GM18907 (cell line): ENCODE measurements around the gene ARSJ.

Experiments
- ATAC-seq: cut with Tn5 transposase; IDR thresholded peaks from one replicate; pipeline ENCODE4 v1.9.1; 2021; ENCODE audit warnings: mild to moderate bottlenecking, moderate library complexity; ENCODE audit not compliant: unreplicated experiment

Gene ARSJ

DNA sequence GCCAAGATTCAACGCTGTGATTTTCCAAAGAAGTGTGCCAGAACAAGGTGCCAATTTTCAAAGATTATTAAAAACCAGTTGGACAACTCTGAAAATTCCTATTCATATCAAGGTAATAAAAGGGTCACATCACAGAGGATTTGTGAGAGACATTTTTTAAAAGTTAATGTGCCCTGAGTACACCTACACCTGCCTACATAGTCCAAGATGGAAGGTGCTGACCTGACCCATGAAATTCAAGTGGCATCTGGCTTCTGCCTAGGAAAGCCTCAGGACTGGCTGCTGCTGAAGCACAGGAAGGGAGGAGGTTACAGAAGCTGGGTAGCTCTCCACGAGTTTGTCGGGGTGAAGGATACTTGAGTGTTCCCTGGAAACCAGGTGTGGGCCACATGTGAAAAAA, 11.4 kb upstream of the ARSJ start:
- no peak for ATAC-seq

GRCh38 chr4:113987382-113987941, 8.0 kb upstream of the ARSJ start:
- ATAC-seq: no peak

DNA sequence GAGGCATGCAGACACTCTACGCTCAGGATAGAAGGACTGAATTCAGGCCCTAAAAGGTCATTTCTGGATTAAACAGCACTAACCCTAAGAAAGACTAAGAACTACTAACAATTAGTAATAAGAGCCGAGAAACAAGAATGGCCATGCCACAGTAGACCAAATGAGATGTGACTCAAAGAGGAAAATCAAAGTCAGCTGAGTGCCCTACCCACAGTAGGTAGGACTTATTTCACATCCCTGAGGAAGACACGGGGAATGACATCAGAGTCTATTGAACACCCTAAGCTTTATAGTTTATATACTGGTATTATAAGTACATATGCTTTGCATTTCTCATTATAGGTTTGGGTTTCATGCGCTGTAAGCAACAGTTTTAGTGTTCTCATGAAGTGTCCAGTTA, 2.7 kb upstream of the ARSJ start:
- no peak for ATAC-seq

DNA sequence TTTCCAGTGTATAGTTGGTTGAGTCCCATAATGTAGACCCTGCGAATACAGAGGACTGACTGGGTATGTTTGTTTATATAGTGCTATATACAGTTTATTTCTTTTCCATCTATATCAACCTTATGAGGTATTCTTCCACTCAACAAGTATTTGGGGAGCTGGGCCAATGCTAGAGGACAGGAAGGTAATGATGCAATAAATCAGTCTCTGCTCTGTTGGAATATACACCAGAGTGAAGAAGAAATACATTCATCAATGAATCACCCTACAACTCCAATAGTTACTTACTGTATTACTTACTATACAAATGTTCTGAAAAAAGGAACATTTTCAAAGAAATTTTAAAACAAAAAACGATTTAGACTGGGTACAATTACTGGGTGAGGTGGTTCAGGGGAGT, 2.1 kb upstream of the ARSJ start:
- ATAC-seq: no peak

- ATAC-seq: no peak
These were observed 613 bp upstream of the ARSJ start for GRCh38 chr4:113979905-113980615.

DNA sequence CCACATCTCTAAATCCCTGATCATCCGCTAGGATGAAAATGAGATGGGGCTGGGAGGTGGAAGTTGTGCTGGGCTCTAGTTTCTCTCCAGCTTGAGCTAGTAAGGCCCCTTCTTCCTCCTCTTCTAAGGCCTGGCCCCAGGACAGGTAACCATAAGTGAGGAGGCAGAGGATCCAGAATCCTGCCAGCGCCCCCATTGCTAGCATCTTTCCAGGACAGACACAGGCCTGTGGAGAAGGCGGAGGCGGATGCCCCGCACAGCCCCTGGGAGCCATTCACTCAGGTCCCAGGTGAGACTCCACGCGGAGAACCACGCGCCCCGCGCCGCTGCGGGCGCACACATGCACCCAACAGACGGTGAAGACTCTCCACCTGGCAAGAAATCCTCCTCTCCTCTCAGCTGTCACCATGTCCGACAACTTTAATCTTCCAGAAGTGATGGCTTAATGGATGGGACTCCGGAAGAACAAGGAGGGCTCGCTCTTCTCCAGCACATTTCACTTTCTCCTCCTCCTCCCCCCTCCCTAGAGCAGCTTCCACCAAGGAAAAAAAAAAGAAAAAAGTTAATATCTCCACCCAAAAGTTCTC, 793 bp downstream of the ARSJ start:
- no peak for ATAC-seq

DNA sequence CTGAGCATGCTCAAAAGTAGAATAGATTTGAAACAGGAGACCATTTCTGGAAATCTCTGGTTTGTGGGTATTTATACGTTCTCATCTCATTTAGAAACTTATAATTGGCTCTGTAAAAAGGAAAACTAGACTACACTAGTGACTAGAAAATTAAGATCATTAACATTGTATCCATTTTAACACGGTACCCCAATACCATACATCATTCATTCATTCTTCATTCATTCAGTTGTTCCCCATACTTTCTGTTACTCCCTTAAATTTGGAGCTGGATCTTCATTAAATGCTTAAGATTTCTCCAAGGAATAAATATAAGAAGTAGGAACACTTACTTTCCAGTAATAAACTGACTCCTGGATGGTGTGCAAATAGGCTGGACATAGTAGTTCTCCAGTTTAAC, 1.3 kb downstream of the ARSJ start:
- no peak for ATAC-seq

- ATAC-seq: no peak
These were observed 2.0 kb downstream of the ARSJ start for GRCh38 chr4:113977526-113977855.

DNA sequence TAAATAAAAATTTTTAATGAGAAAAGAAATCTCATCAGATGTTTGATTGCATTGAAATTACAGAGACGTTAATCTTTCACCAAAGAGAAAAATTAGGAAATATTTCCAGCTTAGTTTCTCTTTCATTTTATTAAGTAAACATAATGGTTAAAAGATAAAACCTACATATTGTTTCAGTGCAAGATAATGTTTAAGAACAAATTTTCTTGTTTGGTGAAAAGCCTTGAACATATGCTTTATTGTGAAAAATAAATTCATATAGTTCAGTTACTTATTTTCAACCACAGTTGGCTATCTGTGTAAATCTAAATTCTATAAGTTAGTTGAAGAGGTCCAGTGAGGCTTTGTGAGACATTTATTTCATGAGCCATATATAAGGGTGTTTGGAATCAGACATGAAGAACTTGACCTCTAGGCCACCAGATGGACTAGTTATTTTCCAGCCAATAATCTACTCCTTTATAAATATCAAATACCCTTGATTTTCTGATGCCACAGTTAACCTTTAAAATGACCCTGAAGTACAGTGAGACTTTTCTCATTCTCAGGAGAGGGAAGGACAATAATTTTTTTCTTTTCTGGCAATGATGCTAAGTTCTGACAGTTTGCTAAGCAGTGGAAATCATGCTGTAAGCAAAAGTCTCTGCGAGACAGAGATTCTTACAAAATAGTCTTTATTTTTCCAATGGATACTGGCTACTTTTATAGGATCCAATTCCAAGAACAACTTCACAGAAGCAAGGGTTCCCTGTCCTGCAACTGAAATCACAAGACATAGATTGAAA, 2.5 kb downstream of the ARSJ start:
- ATAC-seq: no peak

DNA sequence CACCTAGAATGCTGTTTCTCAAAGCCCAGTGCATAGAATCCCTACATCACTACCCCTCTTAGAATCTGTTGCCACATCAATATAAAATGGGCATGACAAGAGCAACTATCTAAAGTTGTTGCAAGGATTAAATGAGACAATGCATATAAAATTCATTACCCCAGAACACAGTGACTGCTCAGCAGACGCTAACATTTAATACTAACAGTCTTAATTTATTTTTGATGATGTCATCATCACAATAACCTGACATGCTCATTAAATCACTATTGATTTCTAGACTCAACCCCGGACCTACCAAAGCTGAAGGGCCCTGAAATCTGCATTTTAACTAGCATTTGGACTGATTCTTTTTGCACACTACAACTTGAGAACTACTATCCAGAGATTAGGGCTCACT, 3.9 kb downstream of the ARSJ start:
- no peak for ATAC-seq

DNA sequence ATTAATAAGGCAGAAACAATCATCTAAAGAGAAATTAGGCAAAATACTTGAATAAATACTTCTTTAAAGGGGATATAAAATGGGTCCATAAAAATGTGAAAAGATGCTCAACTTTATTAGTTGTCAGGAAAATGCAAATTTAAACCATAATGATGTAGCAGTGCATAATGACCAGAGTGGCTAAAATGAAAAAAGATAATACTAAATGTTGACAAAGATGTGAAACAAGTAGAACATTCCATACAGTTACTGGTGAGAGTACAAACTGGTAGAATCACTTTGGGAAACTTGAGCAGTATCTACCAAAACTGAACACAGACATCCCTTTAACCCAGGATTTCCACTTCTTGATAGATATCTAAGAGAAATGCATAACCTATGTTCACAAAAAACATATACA, 5.0 kb downstream of the ARSJ start:
- ATAC-seq: no peak

DNA sequence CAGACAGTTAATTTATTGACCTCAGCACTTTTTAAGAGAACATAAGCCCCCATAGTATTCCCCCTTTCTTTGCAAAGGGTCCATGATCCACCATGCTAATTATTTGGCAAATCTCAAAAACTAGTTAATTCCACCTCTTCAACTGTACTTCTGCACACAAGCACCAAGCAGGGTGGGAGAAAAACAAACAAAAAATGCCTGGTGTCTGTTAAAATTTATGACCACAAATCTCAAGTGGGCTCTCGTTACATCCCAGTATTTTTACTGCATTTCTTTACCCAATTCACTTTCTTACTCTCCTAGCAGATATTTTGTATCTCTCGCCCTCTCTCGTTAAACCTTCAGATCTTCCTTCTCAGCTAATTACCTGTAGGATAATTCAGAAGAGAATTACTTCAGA, 6.1 kb downstream of the ARSJ start:
- ATAC-seq: no peak

DNA sequence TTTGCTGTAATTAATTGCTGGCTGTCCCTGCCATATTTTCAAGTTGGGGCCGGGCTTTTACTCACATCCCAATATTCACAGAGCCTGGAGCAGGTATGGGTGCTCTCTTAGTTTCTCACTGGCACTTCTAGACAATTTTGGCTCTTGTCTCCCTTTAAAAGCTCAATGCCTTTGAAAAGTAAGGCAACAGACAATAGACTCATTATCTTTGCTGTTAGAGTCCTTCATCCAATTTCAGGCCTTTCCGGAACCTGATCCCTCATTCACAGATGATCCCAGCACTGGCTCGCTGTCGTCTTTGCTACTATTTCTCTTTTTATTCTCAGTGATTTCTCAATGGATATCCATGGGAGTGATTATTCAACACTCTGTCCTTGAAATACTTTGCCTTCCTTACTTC, 6.7 kb downstream of the ARSJ start:
- no peak for ATAC-seq

- ATAC-seq: no peak
These were observed 7.6 kb downstream of the ARSJ start for GRCh38 chr4:113971706-113972360.

- ATAC-seq: no peak
These were observed 9.6 kb downstream of the ARSJ start for GRCh38 chr4:113969709-113970334.

DNA sequence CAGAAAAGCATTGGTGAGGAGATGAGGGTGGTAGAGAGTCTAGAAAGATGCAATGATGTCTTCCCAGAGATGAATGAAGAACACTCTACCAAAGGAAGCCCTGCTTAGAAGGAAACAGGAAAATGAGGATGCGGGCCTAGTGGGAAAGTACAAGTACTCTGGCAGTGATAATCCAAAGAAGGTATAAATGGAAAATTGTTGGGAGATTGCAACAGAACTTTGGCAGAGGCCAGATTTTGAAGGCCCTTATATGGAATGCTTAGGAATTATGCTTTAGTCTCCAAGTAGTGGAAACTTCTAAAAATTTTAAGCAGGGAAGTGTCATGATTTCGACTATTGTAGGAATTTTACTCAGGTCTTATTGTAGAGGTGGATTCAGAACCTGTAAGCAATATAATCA, 11.0 kb downstream of the ARSJ start:
- ATAC-seq: no peak

DNA sequence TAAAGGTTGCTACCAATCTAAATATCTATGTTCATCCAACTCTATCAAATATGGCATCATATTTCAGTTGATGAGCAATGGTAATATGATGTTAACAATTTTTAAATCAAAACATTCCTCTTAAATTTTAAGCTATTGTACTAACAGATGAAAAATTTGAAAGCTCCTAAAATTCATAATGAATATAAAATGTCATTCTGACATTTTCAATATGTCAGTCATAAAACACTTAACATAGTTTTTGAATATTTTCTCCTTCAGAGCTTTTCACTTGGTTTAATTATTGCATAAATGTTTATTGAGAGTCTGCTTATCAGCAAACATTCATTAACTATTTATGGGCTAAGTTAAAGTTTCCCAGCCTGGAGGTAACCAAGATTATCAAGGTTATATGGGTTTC, 11.8 kb downstream of the ARSJ start:
- ATAC-seq: no peak

- ATAC-seq: no peak
These were observed 16.7 kb downstream of the ARSJ start for GRCh38 chr4:113962719-113963265.

- ATAC-seq: no peak
These were observed 17.5 kb downstream of the ARSJ start for GRCh38 chr4:113962016-113962347.

DNA sequence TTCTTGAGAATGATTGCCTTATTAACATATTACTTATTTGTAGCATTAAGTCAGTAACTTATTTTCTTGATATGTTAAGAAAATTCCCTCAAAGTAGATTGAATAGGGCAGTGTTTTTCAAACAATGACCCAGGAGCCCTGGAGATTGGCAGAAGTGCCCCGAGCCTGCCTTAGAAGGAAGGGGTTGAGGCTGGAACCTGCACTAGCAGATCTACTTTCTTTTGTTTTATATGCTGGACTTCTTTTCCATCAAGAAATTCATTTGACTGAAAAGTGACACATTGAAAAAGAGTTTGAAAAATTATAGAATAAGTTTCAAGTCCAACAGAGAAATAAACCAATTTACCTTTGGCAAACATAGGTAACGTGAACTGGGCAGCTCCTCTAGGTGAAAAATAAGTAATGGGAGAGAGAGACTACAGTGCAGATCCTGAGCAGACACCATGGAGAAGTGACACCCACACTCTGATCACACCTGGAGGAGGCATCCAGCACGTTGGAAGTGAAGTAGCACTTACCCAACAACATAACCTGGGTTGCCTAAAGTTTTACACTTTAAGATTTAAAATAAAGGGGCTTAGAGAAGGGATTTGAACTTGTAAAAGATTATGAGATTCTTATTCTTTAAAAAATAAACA, 18.6 kb downstream of the ARSJ start:
- ATAC-seq: no peak
